ENCODE results near the gene HIPK2. TPM values are rescaled to one million over a fixed set of nuclear protein-coding genes. Genes with fewer than 3 reads are reported as not detected.

Gene HIPK2
- polyA plus RNA-seq, 4 donors = 88.4 to 98.6 (median 97.0) TPM

GRCh38 chr7:139783647-139784385 lies 6.0 kb upstream of the HIPK2 start:
- no peak for DNase-seq (ENCODE audit: low read depth in 4 of 4, low spot score in 3 of 4)

DNA sequence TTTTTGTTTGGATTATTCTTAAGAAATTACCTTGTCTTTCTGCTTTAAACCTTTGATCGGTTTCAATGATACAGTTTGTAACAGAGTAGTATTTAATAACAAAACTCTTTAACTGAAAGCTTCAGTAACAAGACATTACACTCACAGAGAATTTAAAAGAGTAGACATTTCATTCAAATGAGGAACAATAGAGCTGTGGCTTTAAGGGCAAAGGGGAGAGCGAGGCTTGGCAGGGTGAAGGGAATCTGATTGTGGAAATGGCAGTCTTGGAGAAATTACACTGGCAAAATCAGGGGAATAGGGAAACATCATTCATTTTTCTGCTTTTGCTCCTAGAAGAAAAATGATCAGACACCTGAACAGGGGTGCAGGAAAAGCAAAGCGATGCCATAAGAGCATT lies 5.1 kb upstream of the HIPK2 start:
- no peak for DNase-seq (ENCODE audit: low read depth in 4 of 4, low spot score in 3 of 4)

GRCh38 chr7:139777133-139777891 lies 486 bp downstream of the HIPK2 start:
- peak in 1 of 4 donors; percentile 14 for DNase-seq (ENCODE audit: low read depth in 4 of 4, low spot score in 3 of 4)

GRCh38 chr7:139776486-139777132 lies 1.2 kb downstream of the HIPK2 start:
- DNase-seq (ENCODE audit: low read depth in 4 of 4, low spot score in 3 of 4) = peak in 2 of 4 donors; percentile 28 to 39

- peak; percentile 72 to 79 (median 74) for DNase-seq (ENCODE audit: low read depth in 4 of 4, low spot score in 3 of 4)
Observed at GRCh38 chr7:139775829-139776266, 1.9 kb downstream of the HIPK2 start.

- DNase-seq (ENCODE audit: low read depth in 4 of 4, low spot score in 3 of 4) = no peak
Observed at GRCh38 chr7:139774376-139774775, 3.4 kb downstream of the HIPK2 start.

- no peak for DNase-seq (ENCODE audit: low read depth in 4 of 4, low spot score in 3 of 4)
Observed at GRCh38 chr7:139773371-139773770, 4.4 kb downstream of the HIPK2 start.

DNA sequence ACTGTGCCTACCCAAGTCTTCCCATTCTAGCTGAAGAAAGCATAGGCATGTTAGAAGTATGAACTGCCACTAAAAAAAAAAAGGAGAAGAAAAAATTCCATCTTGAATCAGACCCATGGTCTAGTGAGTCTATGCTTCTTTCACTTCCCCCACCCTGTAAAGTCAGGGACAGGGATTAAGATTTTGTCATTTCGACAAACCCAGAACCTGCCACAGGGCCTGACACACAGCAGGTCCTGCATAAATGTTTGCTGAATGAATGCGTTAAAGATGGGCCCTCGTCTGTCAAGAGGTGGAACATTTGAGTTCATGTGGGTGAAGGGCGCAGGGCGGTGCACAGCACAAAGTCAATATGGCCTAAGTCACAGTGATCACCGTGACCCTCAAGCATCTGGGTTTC lies 4.9 kb downstream of the HIPK2 start:
- no peak for DNase-seq (ENCODE audit: low read depth in 4 of 4, low spot score in 3 of 4)

GRCh38 chr7:139772115-139772514 lies 5.7 kb downstream of the HIPK2 start:
- no peak for DNase-seq (ENCODE audit: low read depth in 4 of 4, low spot score in 3 of 4)

DNA sequence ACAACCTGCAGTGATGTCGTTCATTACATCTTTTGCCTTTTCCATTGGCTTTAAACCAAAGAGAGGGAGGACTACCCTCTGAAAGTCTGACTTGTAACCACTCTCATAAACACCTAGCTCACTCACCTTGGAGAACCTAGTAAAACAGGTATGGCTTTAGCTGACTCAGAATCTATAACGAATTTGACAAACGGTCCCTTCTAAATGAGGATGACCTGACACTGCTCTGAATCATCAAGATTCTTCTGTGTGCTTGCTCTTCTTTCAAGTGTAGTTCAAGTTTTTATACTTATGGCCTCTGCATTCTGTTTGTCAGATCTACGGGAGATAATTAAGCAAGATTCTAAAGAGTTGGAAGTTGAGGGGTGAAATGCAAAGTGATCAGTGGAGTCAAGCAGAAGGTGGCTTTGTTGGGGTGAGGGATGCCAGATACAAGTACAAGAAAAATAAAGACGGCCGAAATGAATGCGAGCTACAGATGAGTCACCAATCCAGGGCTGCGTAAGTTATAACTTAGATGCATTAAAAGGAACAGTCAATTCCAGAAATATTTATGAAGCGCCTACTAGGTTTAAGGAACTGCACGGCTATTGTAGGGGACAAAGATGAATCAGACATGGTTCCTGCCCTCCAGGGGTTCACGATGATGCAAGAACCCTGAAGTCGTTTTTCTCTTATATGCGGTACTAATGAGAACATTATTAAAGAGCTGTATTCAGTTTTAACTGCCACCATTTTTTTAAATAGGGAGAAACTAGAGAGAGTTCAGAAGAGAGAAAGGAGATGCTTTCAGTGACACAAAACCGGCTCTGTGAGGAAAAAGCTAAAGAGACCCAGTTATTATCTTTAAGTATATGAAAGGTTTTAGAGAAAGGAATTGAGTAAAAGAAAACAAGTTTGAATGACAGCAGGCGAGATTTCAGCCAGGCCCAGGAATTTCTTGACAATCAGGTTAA lies 6.5 kb downstream of the HIPK2 start:
- DNase-seq (ENCODE audit: low read depth in 4 of 4, low spot score in 3 of 4) = no peak

DNA sequence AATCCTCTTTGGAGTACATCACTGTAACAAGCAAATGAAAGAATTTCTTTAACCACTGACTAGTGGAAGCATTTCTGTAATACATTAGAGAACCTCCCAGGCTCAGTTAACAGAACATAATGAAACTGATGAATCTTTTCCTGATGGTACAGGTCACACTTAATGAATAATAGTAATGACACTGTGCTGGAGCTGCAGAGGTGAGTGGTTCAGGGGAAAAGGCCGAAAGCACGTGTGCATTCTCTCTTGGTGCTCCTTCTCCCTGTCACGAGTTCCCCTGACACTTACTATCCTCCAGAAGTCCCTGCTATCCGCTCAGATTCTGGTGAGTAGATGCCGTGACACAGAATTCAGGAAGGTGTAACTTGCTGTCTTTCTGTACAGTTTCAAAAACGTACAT lies 8.0 kb downstream of the HIPK2 start:
- no peak for DNase-seq (ENCODE audit: low read depth in 4 of 4, low spot score in 3 of 4)

GRCh38 chr7:139769066-139769465 lies 8.7 kb downstream of the HIPK2 start:
- no peak for DNase-seq (ENCODE audit: low read depth in 4 of 4, low spot score in 3 of 4)

GRCh38 chr7:139768249-139768824 lies 9.5 kb downstream of the HIPK2 start:
- DNase-seq (ENCODE audit: low read depth in 4 of 4, low spot score in 3 of 4) = no peak

GRCh38 chr7:139767561-139767982 lies 10.2 kb downstream of the HIPK2 start:
- DNase-seq (ENCODE audit: low read depth in 4 of 4, low spot score in 3 of 4) = no peak

DNA sequence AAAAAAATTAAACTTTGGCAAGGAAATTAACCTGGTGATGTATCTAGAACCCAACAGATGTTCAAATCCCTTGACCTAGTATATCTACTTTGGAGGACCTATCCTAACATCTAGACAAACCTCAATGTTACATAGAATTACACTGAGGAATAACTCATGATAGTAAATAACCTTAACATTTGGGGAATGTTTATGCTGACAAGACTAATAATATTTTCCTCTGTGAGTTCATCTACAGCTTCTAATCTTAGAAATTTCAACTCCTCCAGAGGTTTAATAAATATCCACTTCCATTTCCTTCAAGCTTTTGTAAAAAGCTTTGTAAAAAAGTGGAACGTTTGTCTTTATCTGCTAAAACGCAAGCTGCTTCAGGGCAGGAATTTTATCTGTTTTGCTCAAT lies 12.7 kb downstream of the HIPK2 start:
- no peak for DNase-seq (ENCODE audit: low read depth in 4 of 4, low spot score in 3 of 4)

DNA sequence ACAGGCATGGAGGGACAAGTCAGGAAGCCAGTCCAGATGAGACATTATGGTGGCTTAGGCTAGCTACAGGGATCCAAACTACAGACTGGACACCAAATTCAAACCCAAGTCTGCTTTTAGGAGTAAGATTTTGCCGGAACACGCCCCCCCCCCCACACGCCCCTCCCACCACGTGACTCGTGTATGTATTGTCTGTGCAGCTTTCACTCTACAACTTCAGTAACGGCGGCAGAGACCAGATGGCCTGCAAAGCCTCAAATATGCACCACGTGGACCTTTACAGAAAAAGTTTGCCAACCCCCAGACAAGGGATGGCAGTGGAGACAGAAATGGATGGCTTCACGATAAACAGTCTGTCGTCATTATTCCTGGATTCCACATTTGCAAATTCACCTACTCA lies 14.5 kb downstream of the HIPK2 start:
- DNase-seq (ENCODE audit: low read depth in 4 of 4, low spot score in 3 of 4) = no peak

GRCh38 chr7:139762886-139763285 lies 14.9 kb downstream of the HIPK2 start:
- DNase-seq (ENCODE audit: low read depth in 4 of 4, low spot score in 3 of 4) = no peak

GRCh38 chr7:139758388-139758787 lies 19.4 kb downstream of the HIPK2 start:
- DNase-seq (ENCODE audit: low read depth in 4 of 4, low spot score in 3 of 4) = no peak

DNA sequence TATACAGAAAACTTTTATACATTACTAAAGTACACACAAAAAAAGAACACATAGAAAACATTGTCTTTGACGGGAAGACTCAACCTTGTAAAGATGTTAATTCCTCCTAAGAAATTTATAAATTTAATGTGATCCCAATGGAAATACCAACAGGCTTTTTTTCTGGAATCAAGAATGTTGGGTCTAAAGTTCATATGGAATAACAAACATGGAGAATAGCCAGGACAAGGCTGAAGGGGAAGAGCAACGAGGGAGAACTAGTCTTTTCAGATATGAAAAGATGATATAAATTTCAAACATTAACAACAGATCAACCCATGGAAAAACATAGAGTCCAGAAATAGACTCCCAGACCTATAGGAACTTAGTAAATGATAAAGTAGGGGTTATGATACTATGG lies 19.8 kb downstream of the HIPK2 start:
- no peak for DNase-seq (ENCODE audit: low read depth in 4 of 4, low spot score in 3 of 4)

DNA sequence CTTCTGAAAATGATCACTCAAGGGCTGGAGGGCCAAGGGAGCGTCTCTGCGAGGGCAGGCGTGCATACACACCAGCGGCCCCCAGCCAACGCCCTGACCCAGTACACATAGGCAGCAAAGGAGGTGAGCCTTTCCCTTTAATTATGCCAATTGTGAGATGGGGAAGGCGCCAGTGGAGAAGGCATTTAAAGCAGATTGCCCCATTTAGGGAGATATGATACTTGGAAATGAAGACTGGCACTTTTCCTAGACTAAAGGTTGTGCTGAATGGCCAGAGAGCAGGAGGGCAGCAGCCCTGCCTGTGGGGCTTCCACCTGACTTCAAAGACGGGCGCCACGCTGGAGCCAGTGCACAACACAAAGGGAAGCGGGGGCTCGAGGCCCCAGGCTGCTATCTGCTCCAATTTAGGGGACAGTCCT lies 24.1 kb downstream of the HIPK2 start:
- no peak for DNase-seq (ENCODE audit: low read depth in 4 of 4, low spot score in 3 of 4)
